Activated naive CD8-positive, alpha-beta T cell (primary cell): Measurements from ENCODE around the gene DIPK1A.

ENCODE experiments used
- H3K27ac Mint-ChIP-seq: one replicate; pipeline ENCODE4 v1.8.0; 2021; ENCODE audit warnings: mixed read lengths
- H3K27me3 Mint-ChIP-seq: one replicate; pipeline ENCODE4 v1.8.0; 2021; ENCODE audit warnings: mixed read lengths
- H3K36me3 Mint-ChIP-seq: one replicate; pipeline ENCODE4 v1.8.0; 2021; ENCODE audit warnings: mixed read lengths
- H3K4me1 Mint-ChIP-seq: one replicate; pipeline ENCODE4 v1.8.0; 2021; ENCODE audit warnings: low read depth, mixed read lengths
- H3K4me3 Mint-ChIP-seq: one replicate; pipeline ENCODE4 v1.8.0; 2021; ENCODE audit warnings: mild to moderate bottlenecking, mixed read lengths
- H3K9me3 Mint-ChIP-seq: one replicate; pipeline ENCODE4 v1.8.0; 2021; ENCODE audit warnings: low read depth, mixed read lengths

The DIPK1A gene

DNA sequence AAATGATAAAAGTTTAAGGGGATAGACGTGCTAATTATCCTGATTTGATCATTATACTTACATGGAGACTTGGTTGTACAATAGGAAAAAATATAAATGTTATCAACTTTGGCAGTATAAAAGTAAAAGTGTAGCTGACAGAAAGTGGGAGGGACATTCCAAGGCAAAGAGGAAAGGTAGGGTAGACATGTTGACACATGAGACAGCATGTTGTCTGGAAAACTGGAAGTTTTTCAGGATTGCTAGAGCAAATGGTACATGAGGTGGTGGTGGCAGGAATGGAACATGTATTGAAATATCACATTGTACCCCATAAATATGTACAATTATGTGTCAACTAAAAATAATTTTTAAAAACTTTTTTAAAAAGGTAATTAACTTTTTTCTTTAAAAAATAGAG, 13.2 kb downstream of the DIPK1A start:
- no peak overlapping the region for H3K27ac Mint-ChIP-seq
- H3K9me3 Mint-ChIP-seq: no peaks in the 10 kb centered on the region
- H3K4me3 Mint-ChIP-seq: no peak overlapping the region
- no peaks in the 10 kb centered on the region for H3K27me3 Mint-ChIP-seq
- H3K4me1 Mint-ChIP-seq: peaks cover 53% of the 10 kb centered on the region
- H3K36me3 Mint-ChIP-seq: peaks cover 5% of the 10 kb centered on the region

DNA sequence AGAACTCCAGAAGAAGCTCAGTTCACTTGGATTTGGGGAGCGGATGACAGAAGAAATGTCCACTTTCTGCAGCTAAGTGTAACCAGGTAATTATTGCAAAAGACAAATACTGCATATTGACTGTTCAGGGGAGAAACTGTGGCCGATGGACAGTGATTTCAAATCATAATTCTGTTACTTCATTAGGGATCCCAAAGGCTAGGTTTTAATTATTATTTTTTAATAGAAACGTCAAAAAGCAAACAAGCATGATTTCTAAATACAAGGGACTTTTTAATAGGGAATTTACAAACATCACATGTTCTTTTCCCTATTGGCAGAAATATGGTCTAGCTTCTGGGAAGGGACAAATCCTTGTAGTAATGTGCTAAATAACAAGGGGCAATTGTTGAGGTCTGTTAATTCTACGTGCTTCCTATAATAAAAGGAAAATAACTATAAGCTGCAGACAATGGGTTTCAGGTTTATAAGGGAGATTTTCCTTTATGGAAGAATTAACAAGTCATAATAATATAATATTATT, 15.5 kb downstream of the DIPK1A start:
- Mint-ChIP-seq H3K9me3 (no peaks in the 10 kb centered on the region), H3K36me3 (peaks cover 5% of the 10 kb centered on the region), H3K4me3 (no peak overlapping the region), H3K27ac (no peak overlapping the region), H3K4me1 (peaks cover 54% of the 10 kb centered on the region), H3K27me3 (no peaks in the 10 kb centered on the region)

DNA sequence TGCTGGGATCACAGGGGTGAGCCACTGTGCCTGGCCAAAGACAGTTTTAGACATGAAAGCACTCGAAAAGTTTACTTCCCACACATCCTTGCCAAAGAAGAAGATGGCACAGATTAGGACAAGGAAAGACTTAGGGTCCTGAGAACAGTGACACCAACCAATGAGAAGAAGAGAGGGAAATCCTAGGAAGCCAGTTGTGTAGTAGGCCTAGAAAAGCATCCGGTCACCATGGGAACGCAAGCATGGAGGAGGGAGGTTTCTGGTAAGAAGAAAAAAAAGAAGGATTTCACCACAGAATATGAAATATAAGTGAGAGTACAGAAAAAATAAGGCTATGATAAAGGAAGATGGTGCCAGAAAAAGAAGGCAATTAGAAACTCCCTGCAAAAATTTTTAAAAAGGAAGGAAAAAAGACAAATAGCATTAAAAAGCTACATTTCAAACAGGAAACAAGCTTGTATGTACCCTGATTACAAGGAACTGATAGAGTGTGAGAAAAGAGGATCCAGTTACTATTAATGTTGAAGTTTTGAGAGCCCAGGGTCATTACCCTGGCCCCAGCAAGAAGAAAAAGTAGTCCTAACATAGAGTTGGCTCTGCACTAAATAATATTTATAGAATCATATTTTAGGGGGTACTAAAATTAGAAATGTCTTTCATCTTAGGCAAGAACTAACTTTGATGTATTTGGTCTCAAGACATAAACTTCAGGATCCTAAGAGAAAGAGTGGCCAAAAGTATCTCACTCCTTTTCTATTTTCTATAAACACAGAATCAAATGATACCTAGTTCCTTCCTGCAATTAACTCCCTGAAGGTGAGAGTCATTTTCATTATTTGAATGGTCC, 16.1 kb downstream of the DIPK1A start:
- Mint-ChIP-seq H3K4me3 (no peak overlapping the region), H3K4me1 (peaks cover 60% of the 10 kb centered on the region), H3K36me3 (peaks cover 5% of the 10 kb centered on the region), H3K27ac (no peak overlapping the region), H3K9me3 (no peaks in the 10 kb centered on the region), H3K27me3 (no peaks in the 10 kb centered on the region)

DNA sequence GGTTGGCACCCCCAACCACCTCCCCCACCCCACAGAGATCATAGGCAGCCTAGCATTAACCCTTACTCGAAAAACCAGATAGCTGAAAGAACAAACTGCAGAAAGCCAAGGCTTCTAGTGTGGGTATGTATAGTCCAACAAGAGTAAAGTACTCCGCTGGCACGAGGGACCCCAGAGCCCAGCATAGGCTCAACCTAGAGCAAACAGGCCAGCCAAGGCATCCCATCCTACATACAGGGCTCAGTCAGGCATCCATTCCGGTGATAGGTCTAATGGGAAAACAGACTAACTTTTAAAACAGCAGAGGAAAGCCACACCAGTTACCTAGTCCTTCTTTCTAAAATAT, 17.8 kb downstream of the DIPK1A start:
- peaks cover 68% of the 10 kb centered on the region for H3K4me1 Mint-ChIP-seq
- no peak overlapping the region for H3K4me3 Mint-ChIP-seq
- no peak overlapping the region for H3K27ac Mint-ChIP-seq
- H3K36me3 Mint-ChIP-seq: peaks cover 5% of the 10 kb centered on the region
- no peaks in the 10 kb centered on the region for H3K27me3 Mint-ChIP-seq
- H3K9me3 Mint-ChIP-seq: no peaks in the 10 kb centered on the region

DNA sequence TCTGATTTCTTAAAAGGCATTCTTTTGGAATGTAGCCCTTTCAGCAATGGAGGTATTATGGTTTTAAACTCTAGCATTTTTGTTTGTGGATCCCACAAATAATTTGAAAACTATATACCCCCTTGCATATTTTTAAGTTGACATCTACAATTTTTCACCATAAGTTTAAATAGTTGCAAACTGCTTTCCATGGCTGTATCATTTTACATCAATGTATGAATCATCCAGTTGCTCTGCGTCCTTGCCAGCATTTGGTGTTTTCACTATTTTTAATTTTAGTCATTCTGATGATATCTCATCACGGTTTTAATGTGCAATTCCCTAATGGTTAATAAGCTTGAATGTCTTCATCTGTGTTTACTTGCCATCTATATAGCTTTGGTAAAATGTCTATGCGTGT, 20.7 kb downstream of the DIPK1A start:
- peaks cover 71% of the 10 kb centered on the region for H3K4me1 Mint-ChIP-seq
- no peaks in the 10 kb centered on the region for H3K36me3 Mint-ChIP-seq
- H3K27me3 Mint-ChIP-seq: no peaks in the 10 kb centered on the region
- no peak overlapping the region for H3K4me3 Mint-ChIP-seq
- no peaks in the 10 kb centered on the region for H3K9me3 Mint-ChIP-seq
- peak overlapping the region; percentile 0 for H3K27ac Mint-ChIP-seq

DNA sequence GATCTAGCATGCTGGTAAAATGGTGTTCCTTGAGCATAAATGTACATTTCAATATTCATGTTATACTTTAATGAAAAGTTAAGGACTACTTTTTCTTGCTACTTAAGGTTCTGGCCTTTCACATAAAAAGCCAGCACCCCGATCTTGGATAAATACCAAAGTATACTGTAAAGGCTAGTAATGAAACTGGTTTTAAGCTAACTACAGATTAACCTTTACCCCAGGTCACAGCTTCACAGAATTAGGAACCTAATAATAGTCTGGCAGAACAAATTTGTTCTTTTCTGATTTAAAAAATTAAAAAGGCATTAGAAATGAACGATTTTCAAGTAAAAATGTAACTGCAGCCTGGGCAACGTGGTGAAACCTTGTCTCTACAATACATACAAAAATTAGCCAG, 23.5 kb downstream of the DIPK1A start:
- no peak overlapping the region for H3K27ac Mint-ChIP-seq
- no peaks in the 10 kb centered on the region for H3K9me3 Mint-ChIP-seq
- no peaks in the 10 kb centered on the region for H3K27me3 Mint-ChIP-seq
- H3K36me3 Mint-ChIP-seq: peaks cover 2% of the 10 kb centered on the region
- peaks cover 66% of the 10 kb centered on the region for H3K4me1 Mint-ChIP-seq
- no peak overlapping the region for H3K4me3 Mint-ChIP-seq

DNA sequence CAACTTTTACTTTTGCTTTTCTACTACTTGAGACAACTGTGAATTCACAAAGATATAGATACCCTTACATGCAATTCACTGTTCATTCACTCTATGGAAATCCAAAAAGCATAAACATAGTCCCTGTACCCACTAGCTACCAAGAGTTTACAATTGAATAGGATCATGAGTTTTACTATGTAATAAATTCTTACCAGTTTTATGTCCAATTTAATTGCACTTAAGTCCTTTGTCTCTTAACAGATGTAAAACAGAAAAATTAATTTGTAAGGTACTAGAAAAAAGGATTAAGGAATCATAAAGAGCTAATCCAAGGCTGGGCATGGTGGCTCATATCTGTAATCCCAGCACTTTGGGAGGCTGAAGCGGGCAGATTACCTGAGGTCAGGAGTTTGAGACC, 24.4 kb downstream of the DIPK1A start:
- no peaks in the 10 kb centered on the region for H3K9me3 Mint-ChIP-seq
- no peaks in the 10 kb centered on the region for H3K27me3 Mint-ChIP-seq
- H3K27ac Mint-ChIP-seq: no peak overlapping the region
- H3K4me3 Mint-ChIP-seq: no peak overlapping the region
- H3K4me1 Mint-ChIP-seq: peaks cover 67% of the 10 kb centered on the region
- H3K36me3 Mint-ChIP-seq: peaks cover 2% of the 10 kb centered on the region

DNA sequence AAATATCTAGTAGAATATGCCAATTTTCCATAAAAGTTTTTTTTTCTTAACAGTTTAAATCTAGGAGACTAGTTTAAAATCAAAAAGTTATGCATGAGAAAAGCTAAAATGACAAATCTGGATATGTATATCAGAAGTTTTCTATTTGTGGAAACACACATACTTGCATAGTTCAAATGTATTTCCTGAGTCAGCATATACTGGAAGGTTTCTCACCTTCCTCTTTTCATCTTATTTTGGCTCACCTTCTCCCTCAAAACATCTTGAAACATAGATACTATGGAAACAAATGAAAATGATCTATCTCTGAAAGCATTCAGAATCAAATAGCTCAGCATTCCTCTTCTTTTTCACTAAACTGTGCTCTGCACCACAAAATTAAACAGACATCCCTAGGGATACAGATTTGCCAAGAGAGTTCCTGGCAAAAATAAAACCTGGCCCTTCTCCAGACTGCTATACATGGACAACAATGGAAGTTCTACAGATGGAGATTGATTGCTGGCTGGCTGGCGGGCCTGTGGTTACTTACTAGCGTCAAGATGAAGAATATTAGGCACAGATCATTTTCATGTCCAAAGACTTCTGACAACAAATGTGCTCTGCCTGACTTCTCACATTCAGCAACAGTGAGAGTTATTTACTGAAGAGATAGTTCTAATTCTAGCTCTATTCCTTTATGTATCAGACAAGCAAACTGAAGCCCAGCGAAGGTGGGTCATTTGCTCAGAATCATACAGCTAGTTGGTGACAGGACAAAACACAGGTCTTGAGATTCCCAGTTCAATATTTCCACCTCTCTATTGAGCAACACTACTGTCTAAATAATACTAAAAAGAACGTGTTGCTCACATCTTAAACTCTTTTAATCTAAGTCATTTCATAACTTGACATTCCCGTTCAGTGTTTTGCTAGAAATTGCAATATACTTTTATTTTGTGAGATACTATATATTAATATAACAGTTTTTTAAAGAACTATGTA, 26.6 kb downstream of the DIPK1A start:
- H3K36me3 Mint-ChIP-seq: peaks cover 2% of the 10 kb centered on the region
- H3K4me1 Mint-ChIP-seq: peaks cover 61% of the 10 kb centered on the region
- H3K4me3 Mint-ChIP-seq: no peak overlapping the region
- H3K27me3 Mint-ChIP-seq: no peaks in the 10 kb centered on the region
- no peak overlapping the region for H3K27ac Mint-ChIP-seq
- no peaks in the 10 kb centered on the region for H3K9me3 Mint-ChIP-seq

DNA sequence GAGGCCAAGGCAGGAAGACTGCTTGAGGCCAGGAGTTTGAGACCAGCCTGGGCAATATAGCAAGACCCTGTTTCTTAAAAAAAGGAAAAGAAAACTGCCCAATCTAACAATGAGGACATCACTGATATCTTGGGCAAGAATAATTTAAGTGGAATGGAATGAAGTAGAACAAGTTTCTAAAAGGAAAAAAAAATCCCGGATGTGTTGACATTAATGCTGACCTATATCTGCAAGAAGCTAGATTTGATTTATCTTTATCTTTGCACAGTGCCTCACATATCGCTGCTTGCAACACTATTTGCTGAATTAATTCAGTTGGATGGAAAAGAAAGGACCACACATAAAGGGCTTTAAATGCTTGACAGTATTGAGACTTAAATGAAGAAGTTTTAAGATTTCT, 27.8 kb downstream of the DIPK1A start:
- H3K4me3 Mint-ChIP-seq: no peak overlapping the region
- peaks cover 65% of the 10 kb centered on the region for H3K4me1 Mint-ChIP-seq
- H3K27ac Mint-ChIP-seq: no peak overlapping the region
- H3K36me3 Mint-ChIP-seq: peaks cover 5% of the 10 kb centered on the region
- no peaks in the 10 kb centered on the region for H3K9me3 Mint-ChIP-seq
- no peaks in the 10 kb centered on the region for H3K27me3 Mint-ChIP-seq

DNA sequence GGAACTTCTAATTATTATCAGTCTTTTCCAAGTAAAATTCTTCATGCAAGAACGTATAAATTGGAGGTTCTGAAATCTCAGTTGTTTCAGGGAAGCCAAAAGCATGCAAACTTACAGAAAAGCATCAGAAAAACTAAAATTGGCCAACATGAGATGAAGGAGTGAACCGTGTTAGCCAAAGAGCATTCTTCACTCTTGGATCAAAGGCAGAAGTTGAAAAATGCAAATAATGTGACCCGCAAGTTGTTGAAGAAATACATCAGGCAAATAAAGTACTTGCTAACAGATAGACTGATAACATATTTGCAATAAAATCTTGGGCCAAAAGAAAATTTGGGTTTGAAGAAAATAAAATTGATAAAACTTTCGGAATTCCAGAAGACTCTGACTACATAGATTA, 29.6 kb downstream of the DIPK1A start:
- H3K27me3 Mint-ChIP-seq: no peaks in the 10 kb centered on the region
- H3K4me3 Mint-ChIP-seq: no peak overlapping the region
- H3K9me3 Mint-ChIP-seq: no peaks in the 10 kb centered on the region
- peaks cover 8% of the 10 kb centered on the region for H3K36me3 Mint-ChIP-seq
- H3K27ac Mint-ChIP-seq: no peak overlapping the region
- H3K4me1 Mint-ChIP-seq: peaks cover 57% of the 10 kb centered on the region

DNA sequence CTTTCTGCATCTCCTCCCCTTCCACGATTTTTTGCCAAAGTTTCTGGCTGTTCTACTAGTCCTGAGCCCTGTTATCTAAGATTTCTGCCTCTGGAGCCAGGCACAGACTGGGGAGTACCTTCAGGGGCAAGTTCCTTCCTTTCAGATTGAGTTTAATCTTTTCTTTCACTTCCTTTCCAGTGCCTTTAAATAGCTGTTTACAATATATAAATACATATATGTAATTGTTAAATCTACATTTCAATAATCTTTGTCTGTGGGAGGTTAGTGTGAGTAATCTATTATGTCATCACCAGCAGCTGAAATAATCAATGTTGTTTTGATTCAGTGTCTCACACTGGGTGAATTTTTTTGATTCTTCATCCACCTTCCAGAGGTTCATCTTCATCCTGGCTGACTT, 31.8 kb downstream of the DIPK1A start:
- peaks cover 8% of the 10 kb centered on the region for H3K36me3 Mint-ChIP-seq
- H3K27ac Mint-ChIP-seq: peak overlapping the region; percentile 41
- H3K9me3 Mint-ChIP-seq: no peaks in the 10 kb centered on the region
- H3K4me3 Mint-ChIP-seq: no peak overlapping the region
- peaks cover 40% of the 10 kb centered on the region for H3K4me1 Mint-ChIP-seq
- no peaks in the 10 kb centered on the region for H3K27me3 Mint-ChIP-seq

DNA sequence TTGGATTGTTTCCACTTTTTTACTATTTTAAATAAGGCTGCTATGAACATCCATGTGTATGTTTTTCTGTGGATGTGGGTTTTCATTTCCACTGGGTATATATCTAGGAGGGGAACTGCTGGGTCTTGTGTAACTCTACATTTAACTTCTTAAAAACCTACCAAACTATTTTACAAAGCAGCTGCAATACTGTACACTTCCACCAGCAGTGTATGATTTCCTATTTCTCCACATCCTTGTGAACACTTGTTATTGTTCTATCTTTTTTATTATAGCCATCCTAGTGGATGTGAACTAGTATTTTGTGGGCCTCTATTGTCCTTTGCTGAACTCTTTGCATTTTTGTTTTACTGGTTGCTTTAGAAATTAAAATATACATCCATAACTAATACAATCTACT, 33.4 kb downstream of the DIPK1A start:
- H3K27me3 Mint-ChIP-seq: no peaks in the 10 kb centered on the region
- H3K4me1 Mint-ChIP-seq: peaks cover 31% of the 10 kb centered on the region
- no peaks in the 10 kb centered on the region for H3K9me3 Mint-ChIP-seq

DNA sequence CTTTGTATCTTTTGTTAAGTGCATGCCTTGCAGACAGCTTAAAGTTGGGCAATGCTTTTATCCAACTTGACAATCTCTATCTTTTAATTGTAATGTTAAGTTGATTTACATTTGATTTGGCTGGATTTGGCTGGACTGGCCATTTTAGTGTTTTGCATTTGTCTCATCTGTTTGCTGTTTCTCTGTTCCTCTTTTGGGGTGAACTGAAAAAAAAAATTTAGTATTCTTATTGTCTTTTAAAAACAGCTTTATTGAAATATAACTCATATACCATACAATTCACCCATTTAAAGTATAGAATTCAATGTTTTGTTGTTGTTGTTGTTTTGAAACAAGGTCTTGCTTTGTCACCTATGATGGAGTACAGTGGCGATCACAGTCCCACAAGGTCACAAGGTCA, 34.4 kb downstream of the DIPK1A start:
- Mint-ChIP-seq H3K27me3 (no peaks in the 10 kb centered on the region), H3K4me3 (no peak overlapping the region), H3K4me1 (peaks cover 29% of the 10 kb centered on the region), H3K9me3 (no peaks in the 10 kb centered on the region), H3K27ac (no peak overlapping the region), H3K36me3 (peaks cover 12% of the 10 kb centered on the region)

More for the DNA sequence above, 33.4 kb downstream of the DIPK1A start:
- H3K4me3 Mint-ChIP-seq: no peak overlapping the region
- H3K27ac Mint-ChIP-seq: no peak overlapping the region
- peaks cover 10% of the 10 kb centered on the region for H3K36me3 Mint-ChIP-seq

DNA sequence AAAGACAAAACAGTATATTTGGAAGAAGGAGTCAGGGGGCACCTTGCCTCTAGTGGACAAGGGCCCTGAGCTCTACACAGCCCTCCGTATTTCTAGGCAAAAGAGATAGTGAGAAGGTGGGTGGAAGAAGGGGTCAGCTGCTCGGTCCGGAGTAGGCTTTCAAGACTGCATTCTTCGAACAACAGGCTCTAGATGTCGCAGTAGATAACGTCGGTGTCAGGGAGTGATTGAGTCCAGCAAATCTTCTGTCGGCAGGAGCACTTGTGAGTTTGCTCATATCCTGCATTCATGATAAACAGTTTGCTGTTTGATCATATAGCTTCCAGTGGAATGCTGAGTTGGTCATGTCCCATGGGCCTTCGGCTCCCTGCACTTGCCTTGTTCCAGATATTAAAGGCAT, 36.8 kb downstream of the DIPK1A start:
- Mint-ChIP-seq H3K27me3 (no peaks in the 10 kb centered on the region), H3K4me1 (peaks cover 15% of the 10 kb centered on the region), H3K36me3 (peaks cover 22% of the 10 kb centered on the region), H3K4me3 (no peak overlapping the region), H3K27ac (no peak overlapping the region), H3K9me3 (peaks cover 6% of the 10 kb centered on the region)

DNA sequence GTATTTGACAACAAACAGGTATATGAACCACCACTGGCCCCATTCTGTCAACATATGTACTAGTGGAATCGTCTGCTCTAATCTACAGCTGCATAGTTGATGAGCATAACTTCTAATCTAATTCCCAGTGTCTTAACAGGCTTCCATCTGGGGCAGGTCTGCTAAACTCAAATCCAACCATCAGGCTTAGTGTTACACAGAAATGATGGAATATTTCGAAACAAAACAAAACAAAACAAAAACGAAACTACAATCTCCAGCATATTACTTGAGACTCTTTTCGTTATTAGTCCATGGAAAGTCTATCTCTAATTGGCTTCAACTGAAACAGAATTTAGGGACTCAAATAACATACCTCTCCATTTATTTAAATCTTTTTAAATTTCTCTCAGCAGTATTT, 37.6 kb downstream of the DIPK1A start:
- Mint-ChIP-seq H3K4me1 (peaks cover 9% of the 10 kb centered on the region), H3K27ac (no peak overlapping the region), H3K4me3 (no peak overlapping the region), H3K9me3 (peaks cover 6% of the 10 kb centered on the region), H3K36me3 (peaks cover 23% of the 10 kb centered on the region), H3K27me3 (no peaks in the 10 kb centered on the region)
